ENCODE data around the gene KIFC1. TPM values are rescaled to one million over a fixed set of nuclear protein-coding genes. Genes with fewer than 3 reads are reported as not detected.
A peak's percentile ranks its signal among the peaks of the same experiment; 100 is the strongest.

KIFC1 gene
- total and polyA plus RNA-seq, 9 of the 15 experiments (the other 6 are each of a cell fraction or from before 2014, with no cell fraction given): 1.3 to 95.2 (median 76.9) TPM

DNA sequence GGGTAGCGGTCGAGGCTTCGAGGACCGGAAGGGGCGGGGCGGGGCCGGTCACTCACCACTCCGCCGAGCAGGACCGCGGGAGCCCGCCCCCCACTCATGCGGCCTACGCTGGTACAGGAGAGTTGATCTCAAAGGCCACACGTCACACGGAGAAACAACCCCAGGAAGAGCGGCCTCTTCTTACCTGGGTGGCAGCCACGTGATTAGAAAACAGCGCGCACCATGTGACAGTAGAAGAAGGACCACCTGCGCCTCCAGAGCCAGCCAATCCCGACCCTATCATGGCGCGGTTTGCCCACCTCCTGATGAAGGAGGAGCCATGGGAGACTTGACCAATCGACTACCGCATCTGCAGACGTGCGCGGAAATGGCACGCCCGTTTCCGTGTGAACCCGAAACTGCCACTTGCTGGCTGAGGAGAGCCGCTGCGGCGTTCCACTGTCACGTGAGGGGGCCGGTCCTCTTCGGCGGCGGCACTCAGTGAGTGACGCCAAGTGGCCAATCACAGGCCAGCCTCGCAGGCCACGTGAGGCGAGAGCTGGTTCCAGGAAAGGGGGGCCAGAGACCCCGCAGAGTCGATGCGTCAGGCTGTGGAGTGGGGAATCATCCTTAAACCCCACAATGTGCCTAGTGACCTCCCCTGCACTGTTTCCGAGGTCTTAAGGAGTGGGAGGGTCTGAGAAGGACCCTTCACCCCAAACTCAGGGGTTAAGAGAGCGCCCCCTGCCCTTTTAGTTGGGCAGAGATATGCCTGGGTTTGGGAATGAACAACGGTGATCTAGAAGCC, 26.5 kb downstream of the KIFC1 start, which contains the start of gene CUTA (continued):
- TF ChIP-seq ID3 (CRISPR knock-in tag; IDR thresholded peaks at IDR 0.05) (no peak), ID3 (tag; IDR thresholded peaks at IDR 0.05) (peak; percentile 72), ZNF551 (CRISPR knock-in tag; IDR thresholded peaks at IDR 0.05) (no peak), HMBOX1 (IDR thresholded peaks at IDR 0.05) (no peak), ZNF699 (CRISPR knock-in tag; IDR thresholded peaks at IDR 0.05; ENCODE audit: insufficient replicate concordance) (no peak), ZSCAN29 (IDR thresholded peaks at IDR 0.05) (no peak), SAFB2 (IDR thresholded peaks at IDR 0.05; ENCODE audit: borderline replicate concordance, low read depth, low read length, severe bottlenecking) (no peak), ZNF449 (CRISPR knock-in tag; IDR thresholded peaks at IDR 0.05) (no peak), TEAD4 (IDR thresholded peaks at IDR 0.05; ENCODE audit: low read length) (peak; percentile 30; the same call in 1 of the 2 replicates), TEAD4 (CRISPR knock-in tag; IDR thresholded peaks at IDR 0.05; ENCODE audit: borderline replicate concordance) (no peak), NFRKB (IDR thresholded peaks at IDR 0.05; ENCODE audit: low read depth) (no peak; the same call in 1 of the 2 replicates), PRMT5 (CRISPR knock-in tag; IDR thresholded peaks at IDR 0.05) (no peak), ZNF174 (CRISPR knock-in tag; IDR thresholded peaks at IDR 0.05) (no peak), ARID3A (IDR thresholded peaks at IDR 0.05; ENCODE audit: borderline replicate concordance, low read depth, low read length) (no peak), PHF8 (IDR thresholded peaks at IDR 0.05; ENCODE audit: borderline replicate concordance, low read length) (peak; percentile 77; the same call in 1 of the 2 replicates), ELF1 (tag; IDR thresholded peaks at IDR 0.05) (peak; percentile 98), SMARCA5 (IDR thresholded peaks at IDR 0.05) (no peak)
- TF ChIP-seq, protein P1, sequence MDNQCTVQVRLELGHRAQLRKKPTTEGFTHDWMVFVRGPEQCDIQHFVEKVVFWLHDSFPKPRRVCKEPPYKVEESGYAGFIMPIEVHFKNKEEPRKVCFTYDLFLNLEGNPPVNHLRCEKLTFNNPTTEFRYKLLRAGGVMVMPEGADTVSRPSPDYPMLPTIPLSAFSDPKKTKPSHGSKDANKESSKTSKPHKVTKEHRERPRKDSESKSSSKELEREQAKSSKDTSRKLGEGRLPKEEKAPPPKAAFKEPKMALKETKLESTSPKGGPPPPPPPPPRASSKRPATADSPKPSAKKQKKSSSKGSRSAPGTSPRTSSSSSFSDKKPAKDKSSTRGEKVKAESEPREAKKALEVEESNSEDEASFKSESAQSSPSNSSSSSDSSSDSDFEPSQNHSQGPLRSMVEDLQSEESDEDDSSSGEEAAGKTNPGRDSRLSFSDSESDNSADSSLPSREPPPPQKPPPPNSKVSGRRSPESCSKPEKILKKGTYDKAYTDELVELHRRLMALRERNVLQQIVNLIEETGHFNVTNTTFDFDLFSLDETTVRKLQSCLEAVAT (IDR thresholded peaks at IDR 0.05): peak in 1 of 2 experiments; percentile 99; a peak in 2 of 4 replicates
